Adipose tissue (tissue), 3 donors: ENCODE results near the gene PDIA2. TPM values are rescaled to one million over a fixed set of nuclear protein-coding genes. Genes with fewer than 3 reads are reported as not detected.
"Not testable (repeated sequence)": the region's sequence is repeated elsewhere in the genome, so short reads cannot be mapped to it uniquely, and the experiment has no call there.

Experiments
- H3K27ac ChIP-seq: one replicate; pipeline ENCODE4 v1.5.1; 2013; ENCODE audit warnings: low read depth, low read length
- WGBS, 3 donors: extraction: QIAGEN DNeasy Blood & Tissue Kit; methylation state at CpG; one replicate each; pipeline ENCODE4 v1.1.7; 2013; 5-methylcytosine and 5-hydroxymethylcytosine counted together
- polyA plus RNA-seq, 3 donors: library from polyadenylated mRNA; stranded (reverse); fragments of 200-250 nt; gene quantifications; one replicate each; pipeline ENCODE4 v1.2.3, GENCODE V29; 2013
- donor health status: healthy with polysubstance abuse.
- donor health status: Bipolar disorder and iron deficiency.
- donor health status: healthy.

PDIA2 gene
- polyA plus RNA-seq, 3 donors = 2.1 to 836 (median 6.5) TPM

DNA sequence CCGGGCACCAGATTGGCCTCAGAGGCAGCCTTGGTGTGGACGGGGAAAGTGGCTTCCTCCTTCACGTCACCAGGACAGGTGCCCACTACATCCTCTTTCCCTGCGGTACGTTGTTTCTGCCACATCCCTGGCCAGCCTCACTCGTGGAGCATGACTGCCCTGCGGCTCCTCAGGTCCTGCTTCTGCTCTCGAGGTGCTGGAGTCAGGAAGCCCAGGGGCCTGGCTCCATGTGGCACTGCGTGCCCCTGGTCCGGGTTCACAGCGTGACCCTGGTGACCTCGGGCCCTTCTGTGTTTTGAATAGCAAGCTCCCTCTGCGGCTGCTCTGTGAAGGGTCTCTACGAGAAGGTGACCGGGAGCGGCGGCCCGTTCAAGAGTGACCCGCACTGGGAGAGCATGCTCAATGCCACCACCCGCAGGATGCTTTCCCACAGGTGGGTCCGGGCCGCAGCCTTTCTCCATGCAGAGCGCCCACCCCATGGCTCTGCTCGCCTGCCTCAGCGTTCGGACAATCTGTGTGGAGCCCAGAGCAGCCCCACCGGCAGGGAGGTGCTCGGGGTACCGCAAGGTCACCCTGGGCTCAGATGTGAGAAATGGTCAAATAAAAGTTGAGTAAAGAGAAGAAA is 20.7 kb upstream of the PDIA2 start:
- 92 to 94% (median 92%) methylated on average over 29 of the region's 29 CpGs for WGBS, 3 donors
- H3K27ac ChIP-seq = no peak overlapping the region

- 94 to 97% (median 95%) methylated on average over 33 to 35 of the region's 35 CpGs for whole genome bisulfite sequencing, 3 donors
- H3K27ac ChIP-seq = no peak overlapping the region
Observed at GRCh38 chr16:263182-263774, 19.7 kb upstream of the PDIA2 start.

GRCh38 chr16:263944-264343 is 19.0 kb upstream of the PDIA2 start:
- 94 to 95% (median 95%) methylated on average over 17 of the region's 17 CpGs for WGBS, 3 donors
- H3K27ac ChIP-seq = no peak overlapping the region

- 88 to 93% (median 89%) methylated on average over 22 to 23 of the region's 23 CpGs for WGBS, 3 donors
- H3K27ac ChIP-seq = no peak overlapping the region
Observed at GRCh38 chr16:264440-264951, 18.5 kb upstream of the PDIA2 start.

DNA sequence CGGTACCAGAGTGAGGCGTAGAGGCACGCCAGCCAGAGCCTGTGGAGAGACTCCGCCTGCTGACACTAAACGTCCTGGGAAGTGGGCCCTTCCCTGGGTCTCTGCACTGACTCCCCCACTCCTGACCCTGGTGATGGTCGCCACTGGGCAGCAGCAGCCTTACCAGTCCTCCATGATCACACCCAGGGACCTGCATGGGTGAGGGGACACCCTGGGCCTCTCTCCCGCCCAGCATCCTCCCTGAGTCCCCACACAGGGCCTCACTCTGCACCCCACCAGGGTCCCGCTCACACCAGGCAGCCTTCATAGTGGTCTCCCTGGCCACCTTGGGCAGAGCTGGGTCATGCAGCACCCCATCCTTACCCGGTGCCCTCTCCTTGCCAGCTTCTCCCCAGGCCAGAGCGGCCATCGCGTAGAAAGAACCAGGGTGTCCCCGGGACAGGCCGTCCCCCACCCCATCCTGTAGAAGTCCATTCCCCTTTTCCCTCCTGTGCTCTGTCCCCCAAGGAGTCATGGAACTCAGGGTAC is 17.9 kb upstream of the PDIA2 start:
- WGBS, 3 donors = 90 to 92% (median 91%) methylated on average over 14 of the region's 14 CpGs

GRCh38 chr16:265711-266110 is 17.3 kb upstream of the PDIA2 start:
- WGBS, 3 donors = 64 to 82% (median 76%) methylated on average over 12 of the region's 12 CpGs
- H3K27ac ChIP-seq = no peak overlapping the region

More for the DNA sequence above, 17.9 kb upstream of the PDIA2 start:
- no peak overlapping the region for H3K27ac ChIP-seq

DNA sequence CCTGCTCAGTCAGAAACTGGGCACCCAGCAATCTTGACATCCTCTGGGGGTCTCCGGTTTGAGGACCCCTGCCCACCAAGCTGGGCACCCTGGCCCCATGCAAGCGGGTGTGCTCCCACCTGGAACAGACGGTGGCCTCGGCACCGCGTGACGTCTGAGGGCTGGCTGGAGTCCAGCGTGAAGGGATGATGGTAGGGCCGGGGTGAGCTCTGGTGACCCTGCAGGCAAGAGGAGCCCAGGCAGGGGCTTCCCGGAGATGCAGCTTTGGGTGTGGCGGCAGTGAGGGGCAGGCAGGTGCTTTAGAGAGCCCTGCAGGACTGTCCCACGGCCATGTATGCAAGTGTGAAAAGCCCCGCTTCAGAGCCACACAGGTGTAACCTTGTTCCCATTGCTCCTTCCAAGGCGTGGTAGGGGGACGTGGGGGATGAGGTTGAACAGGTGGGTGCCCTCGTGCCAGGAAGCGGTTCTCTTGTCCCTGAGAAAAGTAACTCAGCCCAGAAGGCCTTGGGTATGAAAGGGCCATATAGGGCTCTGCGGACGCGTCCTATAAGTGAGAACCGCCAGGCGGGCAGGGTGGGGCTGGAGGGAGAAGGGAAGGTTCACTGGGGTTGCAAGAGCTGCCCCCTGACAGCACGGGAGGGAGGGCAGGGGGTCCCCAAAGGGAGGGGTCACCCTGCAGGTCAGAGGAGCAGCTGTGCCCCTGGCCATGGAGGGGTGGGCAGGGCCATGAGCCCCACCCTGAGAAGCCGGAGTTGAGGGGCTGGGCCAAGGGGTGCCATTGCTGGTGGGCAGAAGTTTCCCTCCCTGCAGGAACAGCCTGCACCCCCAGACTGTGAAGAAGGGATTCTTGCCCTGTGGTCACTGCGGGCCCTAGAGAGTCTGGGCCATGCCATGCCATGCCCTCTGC is 16.5 kb upstream of the PDIA2 start:
- WGBS, 3 donors = 76 to 78% (median 77%) methylated on average over 25 of the region's 25 CpGs
- no peak overlapping the region for H3K27ac ChIP-seq

DNA sequence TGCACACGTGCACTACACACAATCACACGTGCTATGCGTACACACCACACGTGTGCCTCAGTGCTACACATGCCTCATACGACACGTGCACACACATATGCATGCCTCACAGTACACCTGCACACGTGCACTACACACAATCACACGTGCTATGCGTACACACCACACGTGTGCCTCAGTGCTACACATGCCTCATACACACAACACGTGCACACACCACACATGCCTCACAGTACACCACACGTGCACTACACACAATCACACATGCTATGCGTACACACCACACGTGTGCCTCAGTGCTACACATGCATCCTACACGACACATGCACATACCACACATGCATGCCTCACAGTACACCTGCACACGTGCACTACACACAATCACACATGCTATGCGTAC is 15.4 kb upstream of the PDIA2 start:
- H3K27ac ChIP-seq = not testable (repeated sequence)
- WGBS, 3 donors = 82 to 90% (median 86%) methylated on average over 17 of the region's 17 CpGs

DNA sequence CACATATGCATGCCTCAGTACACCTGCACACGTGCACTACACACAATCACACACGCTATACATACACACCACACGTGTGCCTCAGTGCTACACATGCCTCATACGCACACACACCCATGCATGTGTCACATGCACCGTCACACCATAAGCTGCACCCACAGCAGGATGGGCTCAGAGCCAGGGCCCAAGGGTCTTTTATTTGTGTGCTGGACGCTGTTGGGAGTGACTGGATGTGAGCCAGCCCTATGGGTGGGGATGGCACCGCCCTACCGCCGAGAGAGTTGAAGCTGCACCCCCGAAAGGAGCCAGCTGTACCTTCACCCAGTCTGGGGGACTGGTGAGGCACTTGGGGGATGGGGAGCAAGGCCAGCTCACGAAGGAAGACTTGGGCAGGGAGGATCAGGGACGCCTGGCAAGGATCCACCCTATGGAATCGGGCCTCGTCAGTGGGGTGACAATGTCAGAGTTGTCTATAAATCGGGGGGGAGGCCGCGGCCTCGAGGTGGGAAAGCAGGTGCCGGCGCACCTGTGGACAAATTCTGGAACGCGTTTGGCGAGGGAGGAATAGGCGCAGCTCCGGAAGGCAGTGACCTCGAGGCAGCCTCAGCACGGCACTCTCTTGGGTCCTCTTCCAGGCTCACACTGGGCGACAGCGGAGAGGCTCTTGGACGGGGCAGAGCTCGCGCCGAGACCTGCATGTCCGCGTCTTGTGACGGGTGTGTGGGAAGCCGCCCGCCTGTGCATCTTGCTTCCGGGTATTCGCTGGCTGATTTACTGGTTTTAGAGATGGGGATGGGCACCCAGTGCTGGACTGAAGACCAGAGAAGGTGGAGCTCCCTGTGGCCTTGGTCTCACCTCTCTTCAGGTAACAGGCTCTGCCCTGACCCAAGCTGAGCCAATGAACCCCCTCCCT is 14.6 kb upstream of the PDIA2 start:
- WGBS, 3 donors = 31 to 75% (median 69%) methylated on average over 36 to 40 of the region's 40 CpGs
- H3K27ac ChIP-seq = no peak overlapping the region

DNA sequence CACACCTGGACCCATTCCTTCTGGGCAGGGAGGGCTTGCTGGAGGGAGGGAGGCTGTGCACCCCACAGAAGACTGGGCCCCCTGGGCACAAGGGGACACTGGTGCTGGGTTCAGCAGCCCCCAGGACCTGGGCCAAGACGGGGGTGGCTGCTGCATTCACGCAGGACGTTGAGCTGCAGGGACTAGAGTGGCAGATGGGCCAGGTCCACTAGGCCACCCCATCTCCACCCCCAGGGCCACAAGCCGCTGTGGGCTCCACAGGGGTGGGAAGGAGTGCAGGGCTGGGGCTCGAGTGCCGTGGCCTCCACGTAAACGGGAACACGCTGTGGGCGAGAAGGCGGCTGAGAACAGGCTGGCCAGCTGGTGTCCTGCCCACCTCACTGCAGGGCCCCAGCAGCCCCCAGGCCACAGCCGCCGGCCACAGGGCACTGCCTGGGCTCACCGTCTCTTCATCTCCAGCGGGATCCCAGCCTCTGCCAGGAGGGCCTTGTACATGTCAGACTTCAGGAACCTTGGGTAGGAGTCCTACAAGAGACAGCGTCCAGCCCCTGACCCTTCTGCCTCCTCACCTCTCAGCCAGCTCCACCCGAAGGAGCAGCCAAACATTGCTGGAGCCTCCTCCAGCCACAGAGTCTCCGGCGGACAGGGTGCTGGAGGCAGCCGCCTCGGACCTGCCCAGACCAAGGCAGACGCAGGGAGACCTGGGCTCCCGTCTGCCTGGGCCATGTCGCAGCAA is 13.7 kb upstream of the PDIA2 start:
- WGBS, 3 donors = 46 to 86% (median 84%) methylated on average over 19 to 24 of the region's 24 CpGs
- H3K27ac ChIP-seq = no peak overlapping the region

- 83 to 89% (median 89%) methylated on average over 33 to 34 of the region's 34 CpGs for WGBS, 3 donors
- H3K27ac ChIP-seq = no peak overlapping the region
Observed at GRCh38 chr16:270381-271255, 12.3 kb upstream of the PDIA2 start.

DNA sequence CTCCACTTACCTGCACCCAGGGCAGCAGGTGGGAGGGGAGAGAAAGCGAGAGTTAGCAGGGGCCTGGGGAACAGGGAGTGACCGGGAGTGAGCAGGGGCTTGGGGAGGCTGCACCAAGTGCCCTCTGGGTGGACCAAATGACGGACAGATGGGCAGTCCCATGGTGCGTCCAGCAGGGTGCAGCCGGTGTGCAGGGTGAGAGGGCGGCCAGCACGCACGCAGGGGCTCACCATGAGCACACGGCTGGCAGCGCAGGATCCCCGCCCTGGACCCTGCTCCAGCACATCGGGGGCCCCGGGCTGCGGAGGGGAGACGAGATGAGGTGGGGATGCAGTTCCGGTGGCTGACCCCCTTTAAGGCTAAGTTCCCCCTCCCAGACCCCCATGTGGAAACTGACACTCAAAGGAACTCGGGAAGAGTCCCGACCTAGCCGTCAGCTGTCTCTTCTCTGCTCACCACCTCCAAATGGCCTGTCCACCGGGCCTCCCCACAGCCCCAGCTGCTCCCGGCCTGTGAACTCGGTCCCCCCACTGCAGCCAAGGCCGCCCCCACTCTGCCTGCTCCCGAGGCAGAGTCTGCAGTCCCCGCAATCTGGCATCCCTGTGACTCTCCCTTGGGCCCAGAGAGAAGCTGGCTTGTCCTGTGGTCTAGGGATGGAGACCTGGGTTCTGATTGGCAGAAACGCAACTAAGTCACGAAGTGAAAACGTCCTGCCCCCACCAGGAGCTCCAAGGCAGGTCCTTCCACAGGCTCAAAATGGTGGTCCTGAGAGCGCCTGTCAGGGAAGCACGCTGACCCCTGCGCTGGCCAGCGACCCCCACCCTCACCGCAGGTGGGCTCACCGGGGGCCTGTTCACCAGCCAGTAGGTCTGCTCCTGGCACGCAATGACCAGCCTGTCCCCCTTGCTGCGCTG is 10.1 kb upstream of the PDIA2 start:
- H3K27ac ChIP-seq = no peak overlapping the region
- 67 to 87% (median 84%) methylated on average over 31 to 36 of the region's 36 CpGs for WGBS, 3 donors

DNA sequence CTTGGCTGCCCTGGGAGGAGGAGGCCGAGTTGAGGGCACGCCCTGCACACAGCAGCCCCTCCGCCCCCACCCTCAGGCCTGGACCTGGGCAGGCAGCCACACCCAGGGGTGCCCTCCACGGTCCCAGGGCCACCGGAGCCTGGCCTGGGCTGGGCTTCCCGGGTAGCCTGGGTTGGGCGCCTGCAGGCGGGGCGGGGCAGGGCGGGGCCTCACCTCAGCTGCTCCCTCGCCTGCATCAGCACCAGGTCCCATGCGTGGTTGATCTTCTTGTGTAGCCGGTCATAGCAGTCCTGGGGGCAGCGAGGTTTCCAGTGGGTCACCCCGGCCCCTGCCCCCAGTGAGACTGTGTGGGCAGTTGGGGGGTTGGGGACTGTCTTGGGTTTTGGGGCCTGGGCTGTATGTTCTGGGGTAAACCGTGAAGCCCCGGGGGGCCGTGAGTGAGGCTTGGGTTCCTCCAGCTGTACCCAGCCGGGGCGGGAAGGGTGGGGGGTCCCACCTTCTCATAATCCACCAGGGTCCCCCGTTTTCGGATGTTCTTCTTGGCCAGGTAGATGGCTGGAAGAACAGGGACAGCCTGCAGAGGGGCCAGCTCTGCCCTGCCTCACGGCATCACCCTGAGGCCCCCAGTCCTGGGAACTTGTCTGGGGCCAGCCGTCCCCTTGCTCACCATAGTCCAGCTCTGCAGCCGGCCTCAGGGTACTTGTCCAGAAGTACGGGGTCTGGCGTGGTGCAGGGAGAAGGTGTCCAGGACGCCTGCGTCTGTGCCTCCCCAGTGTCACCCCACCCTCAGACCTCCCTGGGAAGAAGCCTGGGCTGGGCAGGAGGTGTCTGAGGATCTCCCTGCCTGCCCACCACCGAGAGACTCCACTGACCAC is 9.2 kb upstream of the PDIA2 start:
- 48 to 85% (median 83%) methylated on average over 27 to 30 of the region's 30 CpGs for WGBS, 3 donors
- no peak overlapping the region for H3K27ac ChIP-seq

- no peak overlapping the region for H3K27ac ChIP-seq
Observed at GRCh38 chr16:275041-275641, 7.8 kb upstream of the PDIA2 start.

More at GRCh38 chr16:275041-275641, 7.8 kb upstream of the PDIA2 start:
- WGBS, 3 donors = 2 to 4% (median 3%) methylated on average over 31 to 58 of the region's 58 CpGs
